HFF-Myc (cell line): ENCODE results near the gene DSPP.

ENCODE experiments used
- DNase-seq: peaks from one replicate; pipeline ENCODE4 v3.0.0-alpha.2; 2011; ENCODE audit warnings: low read depth; ENCODE audit errors: extremely low read depth
- H3K4me3 ChIP-seq: replicated peaks from 2 replicates; pipeline ENCODE4 v1.5.1; 2011; ENCODE audit warnings: low read depth, mild to moderate bottlenecking, control low read depth, low read length
- CTCF ChIP-seq: IDR thresholded peaks from 2 replicates; pipeline ENCODE4 v1.5.1; 2012; ENCODE audit warnings: mild to moderate bottlenecking, low read depth, low read length, control low read depth; ENCODE audit errors: missing control alignments

DSPP gene

DNA sequence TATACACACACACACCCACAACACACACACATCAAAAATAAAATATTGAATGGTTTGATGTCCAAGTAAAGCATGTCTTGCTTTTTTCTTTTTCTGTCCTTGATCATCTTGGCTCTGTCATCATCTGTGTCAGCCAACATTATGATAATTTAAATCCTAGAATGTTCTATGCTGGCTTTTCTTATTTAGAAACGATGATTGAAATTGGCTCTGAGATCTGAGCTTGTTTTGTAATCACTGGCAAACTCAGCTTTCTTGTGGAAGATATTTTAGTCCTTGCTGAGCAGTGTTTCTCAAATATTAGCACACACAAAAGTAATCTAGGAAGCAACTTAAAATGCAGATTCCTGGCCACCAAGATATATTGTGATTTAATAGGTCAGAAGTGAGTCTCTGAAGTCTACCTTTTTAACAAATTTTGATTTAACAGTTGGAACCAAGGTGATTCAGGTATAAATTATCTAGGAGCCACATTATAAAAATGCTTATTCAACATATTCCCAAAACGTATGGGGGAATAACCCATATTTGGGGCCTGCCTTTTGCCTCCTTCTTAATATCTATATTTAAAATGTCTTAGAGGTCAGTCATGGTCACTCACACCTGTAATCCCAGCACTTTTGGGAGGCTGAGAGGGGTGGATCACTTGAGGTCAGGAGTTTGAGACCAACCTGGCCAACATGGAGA lies 24.0 kb upstream of the DSPP start:
- no peak overlapping the region for H3K4me3 ChIP-seq
- DNase-seq: no peak
- no peak for TF ChIP-seq CTCF

DNA sequence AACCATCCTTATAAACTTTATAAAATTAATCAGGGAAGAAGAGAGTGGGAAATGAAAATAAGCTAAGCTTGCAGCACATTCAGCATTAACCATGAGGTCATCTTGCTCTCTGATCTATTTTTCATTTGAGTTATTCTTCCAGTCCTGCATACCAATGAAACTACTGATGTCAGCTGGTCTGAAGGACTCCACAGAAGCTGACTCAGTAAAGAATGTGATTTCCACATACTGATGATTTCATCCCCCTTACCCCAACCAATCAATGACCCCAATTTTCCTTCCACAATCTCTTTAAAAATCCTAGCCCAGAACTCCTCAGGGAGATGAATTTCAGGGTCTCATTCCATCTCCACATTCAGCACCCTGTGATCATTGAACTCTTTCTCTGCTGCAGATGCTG lies 18.8 kb upstream of the DSPP start:
- H3K4me3 ChIP-seq: no peak overlapping the region
- peak; percentile 6 for DNase-seq
- no peak for TF ChIP-seq CTCF

DNA sequence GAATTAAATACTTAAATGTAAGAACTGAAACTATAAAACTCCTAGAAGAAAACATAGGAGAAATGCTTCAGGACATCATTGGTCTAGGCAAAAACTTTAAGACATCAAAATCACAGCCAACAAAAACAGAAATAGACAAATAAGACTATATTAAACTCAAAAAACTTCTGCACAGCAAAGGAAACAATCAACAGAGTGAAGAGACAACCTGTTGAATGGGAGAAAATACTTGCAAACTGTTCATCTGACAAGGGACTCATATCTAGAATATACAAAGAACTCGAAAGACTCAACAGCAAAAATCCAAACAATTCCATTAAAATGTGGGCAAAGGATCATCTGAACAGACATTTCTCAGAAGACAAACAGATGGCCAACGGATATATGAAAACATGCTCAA lies 16.2 kb upstream of the DSPP start:
- DNase-seq: no peak
- H3K4me3 ChIP-seq: no peak overlapping the region
- no peak for TF ChIP-seq CTCF

GRCh38 chr4:87601361-87601760 lies 7.0 kb upstream of the DSPP start:
- H3K4me3 ChIP-seq: no peak overlapping the region
- DNase-seq: no peak
- no peak for TF ChIP-seq CTCF

- no peak overlapping the region for H3K4me3 ChIP-seq
- no peak for DNase-seq
- no peak for TF ChIP-seq CTCF
These were observed 6.1 kb downstream of the DSPP start for GRCh38 chr4:87614292-87614890.

GRCh38 chr4:87616268-87616667 lies 7.9 kb downstream of the DSPP start:
- H3K4me3 ChIP-seq: no peak overlapping the region
- no peak for DNase-seq

More at GRCh38 chr4:87616268-87616667, 7.9 kb downstream of the DSPP start:
- TF ChIP-seq CTCF: no peak
